Upper lobe of left lung (tissue), 4 donors: Measurements from ENCODE around the gene TTC34.

Source experiments
- CTCF ChIP-seq, 6 experiments: fragments of 450-650 bp in 4 of 6; fragments of 200-600 bp in 2 of 6; sonication (generic) in 2 of 6; IDR thresholded peaks; one replicate each; pipeline ENCODE4 v1.5.1; 2016 to 2019; ENCODE audit warnings: antibody characterized with exemption in 6 of 6
- EP300 ChIP-seq, 4 donors: sonication (generic); formaldehyde crosslinking; IDR thresholded peaks; one replicate each; pipeline ENCODE4 v1.5.1; 2017; ENCODE audit warnings: antibody characterized with exemption in 4 of 4, control low read depth in 2 of 4
- POLR2A ChIP-seq, 4 donors: fragments of 450-650 bp; IDR thresholded peaks; one replicate each; pipeline ENCODE4 v1.5.1; 2016 to 2017; ENCODE audit warnings: antibody characterized with exemption in 4 of 4, mild to moderate bottlenecking in 2 of 4
- POLR2AphosphoS5 ChIP-seq, 2 donors: sonication (generic); formaldehyde crosslinking; IDR thresholded peaks; one replicate each; pipeline ENCODE4 v1.5.1; 2017; ENCODE audit warnings: antibody characterized with exemption in 2 of 2

- TF ChIP-seq CTCF (IDR thresholded peaks at IDR 0.05) (no peak), EP300 (IDR thresholded peaks at IDR 0.05) (no peak), POLR2AphosphoS5 (IDR thresholded peaks at IDR 0.05) (no peak), POLR2A (IDR thresholded peaks at IDR 0.05) (no peak)
Measured at GRCh38 chr1:2797741-2798016, 3.8 kb downstream of the TTC34 start.
